ENCODE measurements around the gene DMC1.

The DMC1 gene

GRCh38 chr22:38501797-38502672, 67.9 kb downstream of the DMC1 start:
- FAIRE-seq, result no peak
- TF ChIP-seq POLR2A (IDR thresholded peaks at IDR 0.05; ENCODE audit: low read depth, low read length), result no peak
- no peak for DNase-seq (ENCODE audit: insufficient read length, low spot score)

DNA sequence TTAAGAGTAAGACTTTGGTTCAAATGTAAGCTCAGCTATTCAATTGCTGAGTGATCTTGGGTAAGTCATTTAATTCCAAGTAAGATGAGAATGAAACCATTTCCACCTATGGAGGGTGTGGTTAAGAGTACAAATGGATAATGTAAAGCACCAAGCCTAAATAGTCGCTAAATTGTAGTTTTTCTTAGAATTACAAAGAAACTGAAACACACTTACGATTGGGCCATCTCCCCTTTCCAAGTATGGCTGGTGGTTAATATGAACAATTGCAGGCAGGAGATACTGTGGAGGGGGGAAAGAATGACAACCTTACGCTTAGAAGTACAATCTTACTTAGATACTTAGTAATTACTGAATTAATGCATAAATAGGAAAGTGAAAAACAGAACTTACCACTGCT, 72.1 kb downstream of the DMC1 start:
- DNase-seq (ENCODE audit: insufficient read length, low spot score), result no peak
- FAIRE-seq, result no peak
- TF ChIP-seq POLR2A (IDR thresholded peaks at IDR 0.05; ENCODE audit: low read depth, low read length), result no peak

GRCh38 chr22:38494939-38495338, 75.0 kb downstream of the DMC1 start:
- FAIRE-seq (no peak), DNase-seq (ENCODE audit: insufficient read length, low spot score) (no peak)
- TF ChIP-seq POLR2A (IDR thresholded peaks at IDR 0.05; ENCODE audit: low read depth, low read length), result no peak

DNA sequence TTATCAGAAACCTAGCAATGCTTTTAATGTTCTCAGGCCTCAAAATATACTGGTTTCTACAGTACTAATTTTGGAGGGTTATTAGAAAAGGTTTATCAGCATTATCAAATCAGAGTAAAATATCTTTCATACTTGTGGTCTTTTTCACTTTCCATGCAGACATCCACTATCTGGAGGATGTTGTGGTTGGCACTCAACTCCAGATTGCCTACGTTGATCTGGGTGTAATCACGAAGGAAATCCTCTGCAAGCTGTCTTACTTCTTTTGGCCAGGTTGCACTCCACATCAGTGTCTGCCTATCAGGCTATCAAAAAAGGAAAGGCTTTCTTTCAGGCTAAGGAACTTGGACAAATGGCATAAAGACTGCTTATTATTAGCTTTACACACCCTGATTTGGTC, 75.5 kb downstream of the DMC1 start:
- TF ChIP-seq POLR2A (IDR thresholded peaks at IDR 0.05; ENCODE audit: low read depth, low read length), result no peak
- no peak for FAIRE-seq
- DNase-seq (ENCODE audit: insufficient read length, low spot score), result no peak

- FAIRE-seq (no peak), DNase-seq (ENCODE audit: insufficient read length, low spot score) (no peak)
- TF ChIP-seq POLR2A (IDR thresholded peaks at IDR 0.05; ENCODE audit: low read depth, low read length), result no peak
These were observed 78.2 kb downstream of the DMC1 start for GRCh38 chr22:38491707-38492348.

GRCh38 chr22:38490915-38491314, 79.1 kb downstream of the DMC1 start:
- DNase-seq (ENCODE audit: insufficient read length, low spot score) (no peak), FAIRE-seq (no peak)
- no peak for TF ChIP-seq POLR2A (IDR thresholded peaks at IDR 0.05; ENCODE audit: low read depth, low read length)

DNA sequence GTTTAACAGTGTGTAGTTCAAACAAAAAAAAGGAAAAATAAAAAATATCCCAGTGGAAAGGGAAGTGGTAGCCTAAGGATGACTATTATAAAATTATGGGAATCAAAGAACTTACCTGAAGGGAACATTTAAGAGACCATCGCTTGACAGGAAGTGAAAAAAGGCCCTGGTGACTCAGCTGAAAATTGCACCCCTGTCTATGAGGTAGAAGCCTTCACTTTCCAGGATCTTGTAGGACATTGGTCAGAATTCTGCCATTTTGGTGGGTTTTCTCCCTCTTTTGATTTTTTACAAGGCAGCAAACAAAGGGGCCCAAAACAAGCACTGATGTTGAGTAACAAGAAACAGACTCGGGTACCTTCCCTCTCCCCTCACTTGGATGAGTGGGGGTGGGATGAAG, 79.5 kb downstream of the DMC1 start:
- DNase-seq (ENCODE audit: insufficient read length, low spot score) (no peak), FAIRE-seq (no peak)
- no peak for TF ChIP-seq POLR2A (IDR thresholded peaks at IDR 0.05; ENCODE audit: low read depth, low read length)

- TF ChIP-seq POLR2A (IDR thresholded peaks at IDR 0.05; ENCODE audit: low read depth, low read length), result no peak
- FAIRE-seq (no peak), DNase-seq (ENCODE audit: insufficient read length, low spot score) (no peak)
These were observed 80.3 kb downstream of the DMC1 start for GRCh38 chr22:38489561-38490145.

GRCh38 chr22:38489142-38489541, 80.8 kb downstream of the DMC1 start:
- TF ChIP-seq POLR2A (IDR thresholded peaks at IDR 0.05; ENCODE audit: low read depth, low read length), result no peak
- DNase-seq (ENCODE audit: insufficient read length, low spot score) (no peak), FAIRE-seq (no peak)

- TF ChIP-seq POLR2A (IDR thresholded peaks at IDR 0.05; ENCODE audit: low read depth, low read length), result no peak
- FAIRE-seq, result no peak
- no peak for DNase-seq (ENCODE audit: insufficient read length, low spot score)
These were observed 82.0 kb downstream of the DMC1 start for GRCh38 chr22:38487946-38488345.

DNA sequence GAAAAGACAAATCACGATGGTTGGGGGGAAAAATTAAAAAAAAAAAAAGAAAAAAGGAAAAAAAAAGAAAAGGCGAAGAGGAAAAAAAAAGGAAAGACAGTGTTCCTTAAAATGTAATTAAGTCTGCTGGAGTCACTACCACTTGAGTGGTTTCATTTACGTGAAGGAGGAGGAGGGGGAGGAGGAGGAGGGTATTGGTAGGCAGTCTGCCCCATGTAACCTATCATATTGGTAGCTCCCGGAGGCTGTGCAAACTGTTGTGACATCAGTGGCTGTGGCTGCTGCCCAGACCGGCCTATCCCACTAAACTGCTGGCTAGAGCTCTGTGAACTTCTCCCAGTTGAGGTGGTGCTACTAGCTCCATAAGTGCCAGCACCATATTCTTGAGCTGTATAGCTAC, 84.2 kb downstream of the DMC1 start:
- DNase-seq (ENCODE audit: insufficient read length, low spot score) (no peak), FAIRE-seq (no peak)
- no peak for TF ChIP-seq POLR2A (IDR thresholded peaks at IDR 0.05; ENCODE audit: low read depth, low read length)

GRCh38 chr22:38484244-38484643, 85.7 kb downstream of the DMC1 start:
- TF ChIP-seq POLR2A (IDR thresholded peaks at IDR 0.05; ENCODE audit: low read depth, low read length), result no peak
- FAIRE-seq, result no peak
- no peak for DNase-seq (ENCODE audit: insufficient read length, low spot score)

- FAIRE-seq (no peak), DNase-seq (ENCODE audit: insufficient read length, low spot score) (no peak)
- TF ChIP-seq POLR2A (IDR thresholded peaks at IDR 0.05; ENCODE audit: low read depth, low read length), result no peak
These were observed 87.2 kb downstream of the DMC1 start for GRCh38 chr22:38482662-38483308.

- FAIRE-seq (no peak), DNase-seq (ENCODE audit: insufficient read length, low spot score) (no peak)
- TF ChIP-seq POLR2A (IDR thresholded peaks at IDR 0.05; ENCODE audit: low read depth, low read length), result no peak
These were observed 88.1 kb downstream of the DMC1 start for GRCh38 chr22:38481871-38482332.
